Measurements from ENCODE around the gene LIN7B. TPM values are rescaled to one million over a fixed set of nuclear protein-coding genes. Genes with fewer than 3 reads are reported as not detected.
"Not testable (repeated sequence)": the region's sequence is repeated elsewhere in the genome, so short reads cannot be mapped to it uniquely, and the experiment has no call there.

Gene LIN7B
- total RNA-seq, 1 donor, result 2.7 TPM

DNA sequence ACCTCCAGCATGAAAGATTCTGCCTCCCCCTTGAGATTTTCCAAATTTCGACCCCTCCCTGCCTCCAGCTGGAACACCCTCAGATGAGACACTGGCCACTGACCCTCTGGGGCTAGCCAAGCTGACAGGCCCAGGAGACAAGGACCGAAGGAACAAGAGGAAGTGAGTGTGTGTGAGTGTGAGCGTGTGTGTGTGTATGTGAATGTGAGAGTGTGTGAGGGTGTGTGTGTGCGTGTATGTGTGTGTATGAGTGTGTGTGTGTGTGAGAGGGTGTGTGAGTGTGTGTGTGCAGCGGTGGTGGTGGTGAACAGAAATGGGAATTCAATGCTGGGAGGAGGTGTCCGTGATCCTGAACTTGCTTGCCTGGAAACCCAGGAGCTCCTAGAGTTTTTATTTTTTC is 27.2 kb downstream of the LIN7B start:
- no peak for DNase-seq (ENCODE audit: low read depth in 2 of 3, low spot score in 2 of 3)

DNA sequence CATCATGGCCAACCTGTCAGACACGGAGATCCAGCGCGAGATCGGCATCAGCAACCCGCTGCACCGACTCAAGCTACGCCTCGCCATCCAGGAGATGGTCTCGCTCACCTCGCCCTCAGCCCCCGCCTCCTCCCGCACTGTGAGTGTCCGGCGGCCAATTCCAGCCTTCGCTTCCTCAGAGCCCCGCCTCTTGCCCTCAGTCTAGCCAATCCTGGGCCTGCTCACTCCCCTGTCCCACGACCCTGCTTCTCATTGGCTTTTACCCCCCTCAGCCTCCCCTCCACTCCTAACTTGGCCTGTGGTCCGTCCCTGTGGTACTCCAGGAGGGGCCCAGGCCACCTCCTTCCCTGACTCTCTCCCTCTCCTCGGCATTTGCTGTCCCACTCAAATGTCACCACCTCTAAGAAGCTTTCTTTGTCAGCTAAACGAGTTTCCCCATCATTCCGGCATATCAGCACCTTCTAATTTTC is 28.7 kb downstream of the LIN7B start:
- DNase-seq (ENCODE audit: low read depth in 2 of 3, low spot score in 2 of 3), result peak in 2 of 3 donors; percentile 84 to 89

DNA sequence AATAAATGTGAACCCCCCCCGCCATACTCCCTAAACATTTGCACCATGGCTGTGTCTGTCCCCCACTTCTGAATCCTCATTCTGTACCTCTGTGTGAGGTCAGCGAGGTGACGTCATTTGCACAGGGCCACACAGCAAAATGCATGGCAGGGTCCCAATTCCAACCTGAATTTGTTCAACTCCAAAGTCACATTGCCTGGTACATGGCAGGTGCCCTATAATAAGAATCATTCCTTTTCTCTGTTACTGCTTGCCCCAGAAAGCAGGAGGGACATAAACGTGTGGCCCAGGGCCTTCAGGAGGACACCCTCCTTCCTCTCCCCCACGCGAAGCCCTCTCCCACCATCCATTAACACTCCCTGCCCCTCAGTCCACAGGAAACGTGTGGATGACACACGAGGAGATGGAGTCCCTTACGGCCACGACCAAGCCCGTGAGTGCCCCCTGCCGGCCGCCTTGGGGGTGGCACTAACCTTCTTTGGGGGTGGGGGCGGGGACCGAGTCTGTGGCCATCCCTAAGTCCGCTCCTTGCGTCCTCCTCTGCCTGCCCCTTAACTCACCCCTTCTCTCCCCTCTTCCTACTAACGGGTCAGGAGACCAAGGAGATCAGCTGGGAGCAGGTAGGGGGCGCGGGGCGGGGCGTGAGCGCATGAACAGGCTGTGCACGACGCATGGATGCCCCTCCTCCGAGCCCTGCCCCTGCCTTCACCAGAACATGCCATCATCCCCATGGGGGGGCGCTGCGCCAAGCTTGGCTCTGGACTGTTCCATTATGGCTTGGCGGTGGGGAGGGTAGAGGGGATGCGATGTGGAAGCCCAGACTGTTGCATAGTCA is 31.6 kb downstream of the LIN7B start:
- DNase-seq (ENCODE audit: low read depth in 2 of 3, low spot score in 2 of 3), result peak; percentile 65 to 94 (median 90)

DNA sequence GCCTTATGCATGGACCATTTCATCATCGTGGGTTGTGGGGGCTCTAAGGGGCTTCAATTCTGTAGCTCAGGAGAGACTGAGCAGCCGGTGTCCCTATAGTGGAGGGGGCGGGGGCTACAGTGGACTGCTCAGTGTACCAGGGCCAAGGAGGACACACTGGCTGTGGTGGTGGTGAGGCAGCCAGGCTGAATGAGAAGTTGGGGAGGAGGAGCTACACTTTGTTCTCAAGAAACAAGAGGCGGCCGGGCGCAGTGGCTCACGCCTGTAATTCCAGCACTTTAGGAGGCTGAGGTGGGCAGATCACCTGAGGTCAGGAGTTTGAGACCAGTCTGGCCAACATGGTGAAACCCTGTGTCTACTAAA is 32.2 kb downstream of the LIN7B start:
- DNase-seq (ENCODE audit: low read depth in 2 of 3, low spot score in 2 of 3), result not testable (repeated sequence)

DNA sequence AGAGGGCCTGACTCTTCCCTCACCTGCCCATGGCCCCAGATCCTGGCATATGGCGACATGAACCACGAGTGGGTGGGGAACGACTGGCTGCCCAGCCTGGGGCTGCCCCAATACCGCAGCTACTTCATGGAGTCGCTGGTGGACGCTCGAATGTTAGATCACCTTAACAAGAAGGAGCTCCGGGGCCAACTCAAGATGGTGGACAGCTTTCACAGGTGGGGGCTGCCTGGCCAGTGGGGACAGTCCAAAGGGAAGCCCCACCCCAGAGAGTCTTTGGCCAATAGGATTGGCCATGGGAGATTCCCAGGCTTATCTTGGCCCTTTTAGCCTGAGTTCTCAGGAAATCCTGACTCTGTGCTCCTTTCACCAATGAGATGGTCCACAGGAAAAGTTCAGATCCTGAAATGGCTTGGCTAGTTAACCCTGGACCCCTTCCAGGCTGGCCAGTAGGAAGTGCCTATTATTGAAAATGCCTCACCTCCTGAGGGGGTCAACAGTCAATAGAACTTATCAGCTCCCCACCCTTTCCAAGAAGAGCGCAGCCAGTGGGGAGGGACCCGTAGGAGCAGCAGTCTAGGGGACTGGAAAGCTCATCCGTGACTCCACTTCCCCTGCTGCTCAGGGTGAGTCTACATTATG is 34.0 kb downstream of the LIN7B start:
- no peak for DNase-seq (ENCODE audit: low read depth in 2 of 3, low spot score in 2 of 3)

DNA sequence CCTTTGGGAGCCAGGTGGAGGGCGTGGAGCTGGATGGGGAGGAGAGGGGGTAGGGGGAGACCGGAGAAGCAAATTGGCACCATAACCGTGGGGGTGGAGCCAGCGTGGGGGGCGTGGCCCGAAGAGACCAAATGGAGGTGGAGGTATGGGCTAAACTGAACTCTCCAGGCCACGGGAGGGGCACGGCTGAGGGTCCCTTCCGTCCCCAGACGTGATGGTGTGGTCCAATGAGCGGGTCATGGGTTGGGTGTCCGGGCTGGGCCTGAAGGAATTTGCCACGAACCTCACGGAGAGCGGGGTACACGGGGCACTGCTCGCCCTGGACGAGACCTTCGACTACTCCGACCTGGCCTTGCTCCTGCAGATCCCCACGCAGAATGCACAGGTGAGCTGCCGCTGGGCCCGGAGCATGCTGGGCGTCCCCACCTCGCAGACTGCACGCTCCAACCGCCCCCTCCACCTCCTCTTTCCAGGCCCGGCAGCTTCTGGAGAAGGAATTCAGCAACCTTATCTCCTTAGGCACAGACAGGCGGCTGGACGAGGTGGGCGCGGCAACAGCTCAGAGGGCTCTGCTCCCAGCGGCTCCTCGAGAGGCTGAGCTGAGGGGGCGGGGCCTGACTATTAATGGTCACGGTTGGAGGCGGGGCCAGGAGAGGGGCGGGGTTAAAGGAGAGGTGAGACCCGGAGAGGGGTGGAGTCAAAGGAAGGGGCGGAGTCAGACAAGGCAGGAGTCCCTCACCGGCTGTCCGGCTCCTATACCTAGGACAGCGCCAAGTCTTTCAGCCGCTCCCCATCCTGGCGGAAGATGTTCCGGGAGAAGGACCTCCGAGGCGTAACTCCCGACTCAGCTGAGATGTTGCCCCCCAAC is 34.8 kb downstream of the LIN7B start:
- DNase-seq (ENCODE audit: low read depth in 2 of 3, low spot score in 2 of 3), result peak; percentile 47 to 97 (median 91)

DNA sequence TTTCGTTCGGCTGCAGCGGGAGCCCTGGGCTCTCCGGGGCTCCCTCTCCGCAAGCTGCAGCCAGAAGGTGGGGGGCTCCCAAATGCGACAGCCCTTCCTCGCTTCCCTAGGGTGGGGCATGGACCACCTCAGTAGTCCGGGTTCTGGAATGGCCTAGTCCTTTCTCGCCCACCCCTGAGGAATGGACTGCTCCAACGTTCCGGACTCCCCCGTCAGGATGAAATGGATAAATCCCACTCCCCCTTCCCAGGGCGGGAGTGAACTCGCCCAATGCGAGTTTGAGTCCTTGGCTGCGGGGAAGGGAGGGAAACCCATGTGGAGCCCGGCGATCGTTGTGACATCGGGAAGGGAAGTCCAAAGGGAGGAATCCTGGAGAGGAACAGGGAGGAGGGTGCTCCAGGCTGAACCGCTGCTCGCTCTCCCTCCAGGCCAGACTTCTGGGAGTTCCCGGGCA is 35.5 kb downstream of the LIN7B start:
- peak in 1 of 3 donors; percentile 84 for DNase-seq (ENCODE audit: low read depth in 2 of 3, low spot score in 2 of 3)

DNA sequence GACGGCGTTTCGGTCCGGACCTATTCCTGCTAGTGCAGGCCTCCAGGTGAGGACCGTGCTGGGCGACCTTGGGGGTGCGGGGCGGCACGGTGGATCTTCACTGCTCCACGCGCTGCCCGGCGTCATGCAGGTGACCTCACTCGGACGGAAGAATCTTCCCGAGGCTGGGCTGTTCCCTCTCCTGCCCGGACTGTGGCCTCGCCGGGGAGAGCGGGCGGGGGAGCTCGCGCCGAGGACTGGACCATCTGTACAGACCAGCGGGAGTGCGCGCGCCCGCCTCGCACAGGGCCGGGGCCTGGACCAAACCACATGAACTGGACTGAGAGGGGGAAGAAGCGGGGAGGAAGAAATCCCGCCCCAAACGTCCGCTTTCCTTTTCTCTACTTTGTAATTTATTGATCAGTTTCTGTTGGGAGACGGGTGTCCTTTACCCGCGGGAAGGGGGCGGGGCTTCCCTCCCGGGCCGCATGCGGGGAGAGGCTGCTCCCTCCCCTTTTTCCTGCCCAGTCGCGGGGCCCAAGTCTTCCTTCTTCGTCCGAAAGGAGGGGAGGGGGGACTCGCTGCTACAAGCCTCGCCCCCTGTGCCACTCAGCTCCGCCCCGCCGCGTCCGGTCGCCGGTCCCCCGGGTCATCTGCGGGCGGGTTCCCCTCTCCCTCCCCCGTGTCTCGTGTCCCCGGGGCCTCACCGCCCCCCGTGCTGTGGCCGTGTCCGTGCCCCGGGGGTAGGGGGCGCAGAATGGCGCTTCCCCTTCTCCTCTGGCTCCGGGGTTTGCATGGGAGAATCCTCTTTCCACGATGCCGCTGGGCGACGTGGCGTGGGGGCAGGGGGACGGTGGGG is 36.2 kb downstream of the LIN7B start:
- peak in 2 of 3 donors; percentile 71 to 72 for DNase-seq (ENCODE audit: low read depth in 2 of 3, low spot score in 2 of 3)

DNA sequence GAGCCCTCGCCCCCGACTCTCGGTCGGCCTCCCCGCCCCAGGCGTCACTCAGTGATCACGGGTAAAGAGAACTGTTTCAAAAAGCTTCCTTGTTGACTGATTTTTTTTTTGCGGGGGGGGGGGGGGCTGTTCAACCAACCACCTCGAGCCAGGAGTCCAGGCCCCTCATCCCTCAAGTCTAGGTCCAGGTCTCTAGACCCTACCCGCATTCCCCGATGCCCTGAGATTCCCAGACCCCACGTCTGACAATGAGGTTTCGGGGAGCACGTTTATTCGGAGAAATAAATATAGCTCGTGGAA is 36.7 kb downstream of the LIN7B start:
- DNase-seq (ENCODE audit: low read depth in 2 of 3, low spot score in 2 of 3), result no peak

DNA sequence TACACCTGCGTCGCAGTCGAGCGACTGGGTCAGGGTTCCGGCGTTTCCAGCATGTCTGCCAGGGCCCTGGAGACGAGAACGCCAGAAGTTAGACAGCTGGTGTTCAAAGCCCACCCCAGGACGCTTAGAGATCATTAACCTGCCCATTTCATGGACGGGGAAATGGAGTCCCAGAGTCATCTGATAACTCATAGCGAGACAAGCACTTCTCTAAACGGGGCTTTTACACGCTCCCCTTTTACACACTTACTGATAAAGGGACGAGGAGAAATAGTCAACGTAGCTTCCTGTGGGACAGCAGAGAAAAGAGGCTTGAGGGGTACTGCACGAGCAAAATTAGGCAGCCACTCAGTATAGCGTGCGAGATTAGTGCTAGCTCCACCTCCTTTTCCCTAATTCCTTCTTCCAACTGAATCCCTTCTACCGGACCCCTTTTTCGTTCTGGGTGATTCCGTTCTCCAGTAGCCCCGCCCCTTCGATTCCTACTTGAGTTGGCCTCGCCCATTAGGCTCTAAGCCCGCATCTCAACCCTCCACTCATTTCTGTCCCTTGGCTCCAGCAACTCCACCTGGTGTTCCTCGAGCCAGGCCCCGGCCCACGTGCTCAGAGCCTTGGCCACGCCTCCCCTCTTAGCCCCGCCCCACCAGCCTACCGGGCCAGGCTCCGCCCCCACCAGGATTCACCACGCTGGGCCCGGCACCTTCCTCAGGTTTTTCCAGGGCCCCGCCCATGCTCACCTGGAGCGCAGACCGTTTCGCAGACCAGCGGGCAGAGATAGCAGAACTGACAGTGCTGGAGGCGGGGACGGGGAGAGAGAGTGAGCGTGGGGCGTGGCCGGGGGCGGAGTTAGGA is 37.3 kb downstream of the LIN7B start:
- DNase-seq (ENCODE audit: low read depth in 2 of 3, low spot score in 2 of 3), result peak in 2 of 3 donors; percentile 54 to 65

DNA sequence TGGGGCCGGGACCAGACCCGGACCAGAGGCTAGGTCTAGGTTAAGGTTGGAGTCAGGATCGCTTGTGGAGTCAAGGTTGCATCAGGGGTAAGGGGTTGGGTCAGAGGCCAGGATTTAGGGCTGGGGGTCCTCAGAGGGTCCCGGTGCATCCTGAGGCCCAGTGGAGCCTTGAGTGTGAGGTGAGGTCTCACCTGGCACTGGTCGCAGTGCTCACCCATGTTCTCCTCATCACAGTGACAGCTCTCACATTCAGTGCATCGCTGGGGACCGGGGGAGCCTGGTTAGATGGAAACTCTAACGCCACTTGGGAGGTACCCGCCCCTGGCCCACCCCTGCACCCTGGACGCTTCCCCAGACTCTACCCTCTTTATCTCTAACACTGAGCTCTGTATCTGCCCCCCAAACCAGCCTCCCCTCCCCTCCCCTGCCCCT is 38.0 kb downstream of the LIN7B start:
- no peak for DNase-seq (ENCODE audit: low read depth in 2 of 3, low spot score in 2 of 3)

DNA sequence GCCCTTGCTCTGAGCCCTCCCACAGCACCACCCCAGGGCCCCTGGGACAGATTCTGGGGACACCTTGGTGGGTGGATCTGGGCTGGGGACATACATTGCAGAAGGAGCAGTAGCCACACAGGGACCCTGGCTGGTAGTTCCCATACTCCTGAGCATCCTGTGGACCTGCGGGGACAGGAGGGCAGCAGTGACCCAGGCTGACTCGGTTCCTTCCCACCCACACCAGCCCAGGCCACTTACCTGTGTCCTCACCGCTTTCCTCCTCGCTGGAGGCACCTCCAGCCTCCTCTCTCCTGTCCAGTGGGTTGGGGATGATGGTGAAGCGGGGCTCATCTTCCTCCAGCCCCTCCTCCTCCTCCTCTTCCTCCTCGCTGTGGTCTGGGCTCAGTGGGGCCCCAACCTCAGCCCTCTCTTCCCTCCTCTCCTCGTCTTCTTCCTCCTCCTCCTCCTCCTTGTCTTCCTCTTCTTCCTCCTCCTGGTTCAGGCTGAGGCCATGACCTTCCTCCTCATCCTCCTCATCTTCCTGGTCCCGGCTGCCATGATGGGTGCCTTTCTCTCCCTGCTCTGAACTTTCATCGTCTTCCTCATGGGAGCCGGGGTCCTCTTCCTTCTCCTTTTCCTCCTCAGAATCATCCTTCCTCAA is 39.1 kb downstream of the LIN7B start:
- DNase-seq (ENCODE audit: low read depth in 2 of 3, low spot score in 2 of 3), result no peak

DNA sequence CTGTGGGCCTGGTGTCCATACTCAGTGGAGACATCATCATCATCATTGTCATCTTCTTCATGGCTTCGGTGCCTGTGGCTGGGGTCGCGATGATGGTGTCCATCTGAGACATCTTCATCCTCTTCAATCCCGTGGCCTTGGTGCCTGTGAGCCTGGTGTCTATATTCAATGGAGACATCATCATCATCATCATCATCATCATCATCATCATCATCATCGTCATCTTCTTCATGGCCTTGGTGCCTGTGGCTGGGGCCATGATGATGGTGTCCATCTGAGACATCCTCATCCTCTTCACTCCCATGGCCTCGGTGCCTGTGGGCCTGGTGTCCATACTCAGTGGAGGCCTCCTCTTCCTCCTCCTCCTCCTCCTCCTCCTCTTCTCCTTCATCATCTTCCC is 40.1 kb downstream of the LIN7B start:
- no peak for DNase-seq (ENCODE audit: low read depth in 2 of 3, low spot score in 2 of 3)

DNA sequence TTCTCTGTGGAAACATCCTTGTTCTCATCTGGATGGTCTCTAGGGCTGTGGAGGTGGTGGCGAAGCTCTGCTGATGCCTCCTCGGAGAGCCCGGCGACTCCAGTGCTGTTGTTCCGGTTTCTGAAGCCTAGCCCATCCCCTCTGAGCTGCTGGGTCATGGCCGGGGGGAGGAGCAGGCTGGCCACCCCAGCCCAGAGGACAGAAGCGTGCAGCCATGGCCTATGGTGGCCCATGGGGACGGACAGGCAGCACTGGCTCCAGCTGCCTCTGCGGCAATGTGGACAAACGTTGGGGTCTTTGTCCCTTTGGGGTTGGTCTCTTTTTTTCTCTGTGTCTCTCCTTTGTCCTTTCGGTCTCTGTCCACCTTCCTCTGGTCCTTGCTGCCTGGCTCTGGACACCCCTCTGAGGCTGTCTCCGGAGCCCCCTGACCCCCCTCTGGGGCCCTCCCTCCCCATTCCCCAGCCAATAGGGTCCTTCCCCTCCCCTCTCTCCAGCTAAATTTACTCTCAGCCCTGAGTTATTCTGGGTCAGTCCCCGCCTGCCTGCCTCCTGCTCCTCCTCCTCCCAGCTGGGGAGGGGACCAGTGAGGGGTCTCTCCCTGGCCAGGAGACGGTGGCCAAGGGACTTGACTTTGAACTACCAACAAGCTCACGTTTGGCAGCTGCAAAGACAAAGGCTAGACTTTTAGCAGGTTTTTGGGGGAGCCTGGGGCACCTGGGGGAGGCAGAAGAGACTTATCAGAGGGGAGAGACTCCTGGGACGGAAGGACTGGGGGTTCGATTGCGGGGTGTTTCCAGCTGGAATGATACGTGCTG is 41.0 kb downstream of the LIN7B start, which contains the start of gene HRC:
TSS of gene HRC (minus strand) at position 392 of the 815 bp plus-strand sequence. CDS start at position 233, 159 bp downstream.
- DNase-seq (ENCODE audit: low read depth in 2 of 3, low spot score in 2 of 3), result no peak

DNA sequence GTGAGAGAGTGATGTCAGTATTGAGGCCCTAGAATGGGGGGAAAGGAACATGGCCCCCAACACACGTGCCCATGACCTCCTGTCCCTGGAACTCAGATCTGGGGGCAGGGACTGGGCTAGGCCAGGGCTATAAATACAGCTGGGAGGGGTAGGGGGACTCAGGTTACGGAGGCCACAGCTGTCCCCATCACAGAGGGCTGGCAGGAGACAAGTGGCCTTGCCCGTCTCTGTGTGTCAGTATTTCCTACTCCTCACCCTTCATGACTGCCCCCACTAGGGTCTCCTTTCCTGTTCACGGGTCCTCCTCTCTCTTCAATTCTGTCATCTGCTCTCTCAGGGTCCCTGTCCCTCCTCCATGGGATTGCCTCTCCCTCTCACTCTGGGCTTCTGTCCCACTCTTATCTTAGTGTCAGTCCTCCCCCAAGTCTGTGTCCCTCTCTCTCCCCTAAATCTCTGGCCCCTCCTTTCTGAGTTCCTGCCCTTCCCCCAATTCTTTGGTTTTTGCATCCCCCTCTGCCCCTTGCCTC is 41.7 kb downstream of the LIN7B start:
- DNase-seq (ENCODE audit: low read depth in 2 of 3, low spot score in 2 of 3), result no peak

DNA sequence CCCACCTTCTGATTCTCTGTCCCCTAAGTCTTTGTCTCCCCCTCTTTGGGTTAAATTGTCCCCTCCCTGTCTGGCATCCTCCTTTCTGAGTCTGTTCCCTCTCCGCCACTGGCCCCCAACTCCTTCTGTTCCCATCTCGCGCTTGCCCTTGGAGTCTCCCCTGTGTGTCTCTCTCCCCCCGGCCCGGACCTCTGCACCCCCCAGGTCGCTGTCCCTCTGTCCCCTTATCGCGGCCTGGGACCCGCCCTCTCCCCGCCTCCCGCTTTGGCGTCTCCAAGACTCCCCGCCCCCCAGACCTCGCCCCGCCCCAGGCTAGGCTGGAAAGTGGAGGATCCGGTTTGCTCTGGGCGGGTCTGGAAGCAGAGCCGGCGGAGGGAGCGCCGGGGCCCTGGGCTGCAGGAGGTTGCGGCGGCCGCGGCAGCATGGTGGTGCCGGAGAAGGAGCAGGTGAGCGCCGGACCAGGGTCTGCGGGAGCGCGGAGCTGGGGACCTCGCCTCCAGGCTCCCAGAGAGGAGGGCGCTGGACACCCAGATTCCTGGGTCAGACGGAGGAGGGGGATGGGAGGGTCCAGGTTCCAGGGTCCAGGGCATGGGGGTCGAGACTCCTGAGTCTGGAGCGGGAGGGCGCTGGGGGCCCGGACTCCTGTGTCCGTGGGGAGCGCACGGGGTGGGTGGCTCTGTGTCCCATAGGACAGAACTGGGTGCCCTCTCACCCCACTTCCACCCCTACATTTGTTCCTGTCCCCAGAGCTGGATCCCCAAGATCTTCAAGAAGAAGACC is 43.5 kb downstream of the LIN7B start, which contains the start of gene TRPM4:
TSS of gene TRPM4 (plus strand) at position 348 of the 780 bp plus-strand sequence. CDS start at position 423, 75 bp downstream.
- peak in 1 of 3 donors; percentile 65 for DNase-seq (ENCODE audit: low read depth in 2 of 3, low spot score in 2 of 3)
